ENCODE data around the gene ZNF451.
A peak's percentile ranks its signal among the peaks of the same experiment; 100 is the strongest.
"Not testable (repeated sequence)": the region's sequence is repeated elsewhere in the genome, so short reads cannot be mapped to it uniquely, and the experiment has no call there.

Gene ZNF451, protein sequence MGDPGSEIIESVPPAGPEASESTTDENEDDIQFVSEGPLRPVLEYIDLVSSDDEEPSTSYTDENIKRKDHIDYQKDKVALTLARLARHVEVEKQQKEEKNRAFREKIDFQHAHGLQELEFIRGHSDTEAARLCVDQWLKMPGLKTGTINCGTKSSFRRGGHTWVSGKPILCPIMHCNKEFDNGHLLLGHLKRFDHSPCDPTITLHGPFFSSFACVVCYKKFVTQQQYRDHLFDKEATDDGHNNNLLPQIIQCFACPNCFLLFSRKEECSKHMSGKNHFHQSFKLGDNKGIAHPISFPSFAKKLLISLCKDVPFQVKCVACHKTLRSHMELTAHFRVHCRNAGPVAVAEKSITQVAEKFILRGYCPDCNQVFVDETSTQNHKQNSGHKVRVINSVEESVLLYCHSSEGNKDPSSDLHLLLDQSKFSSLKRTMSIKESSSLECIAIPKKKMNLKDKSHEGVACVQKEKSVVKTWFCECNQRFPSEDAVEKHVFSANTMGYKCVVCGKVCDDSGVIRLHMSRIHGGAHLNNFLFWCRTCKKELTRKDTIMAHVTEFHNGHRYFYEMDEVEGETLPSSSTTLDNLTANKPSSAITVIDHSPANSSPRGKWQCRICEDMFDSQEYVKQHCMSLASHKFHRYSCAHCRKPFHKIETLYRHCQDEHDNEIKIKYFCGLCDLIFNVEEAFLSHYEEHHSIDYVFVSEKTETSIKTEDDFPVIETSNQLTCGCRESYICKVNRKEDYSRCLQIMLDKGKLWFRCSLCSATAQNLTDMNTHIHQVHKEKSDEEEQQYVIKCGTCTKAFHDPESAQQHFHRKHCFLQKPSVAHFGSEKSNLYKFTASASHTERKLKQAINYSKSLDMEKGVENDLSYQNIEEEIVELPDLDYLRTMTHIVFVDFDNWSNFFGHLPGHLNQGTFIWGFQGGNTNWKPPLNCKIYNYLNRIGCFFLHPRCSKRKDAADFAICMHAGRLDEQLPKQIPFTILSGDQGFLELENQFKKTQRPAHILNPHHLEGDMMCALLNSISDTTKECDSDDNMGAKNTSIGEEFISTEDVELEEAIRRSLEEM

DNA sequence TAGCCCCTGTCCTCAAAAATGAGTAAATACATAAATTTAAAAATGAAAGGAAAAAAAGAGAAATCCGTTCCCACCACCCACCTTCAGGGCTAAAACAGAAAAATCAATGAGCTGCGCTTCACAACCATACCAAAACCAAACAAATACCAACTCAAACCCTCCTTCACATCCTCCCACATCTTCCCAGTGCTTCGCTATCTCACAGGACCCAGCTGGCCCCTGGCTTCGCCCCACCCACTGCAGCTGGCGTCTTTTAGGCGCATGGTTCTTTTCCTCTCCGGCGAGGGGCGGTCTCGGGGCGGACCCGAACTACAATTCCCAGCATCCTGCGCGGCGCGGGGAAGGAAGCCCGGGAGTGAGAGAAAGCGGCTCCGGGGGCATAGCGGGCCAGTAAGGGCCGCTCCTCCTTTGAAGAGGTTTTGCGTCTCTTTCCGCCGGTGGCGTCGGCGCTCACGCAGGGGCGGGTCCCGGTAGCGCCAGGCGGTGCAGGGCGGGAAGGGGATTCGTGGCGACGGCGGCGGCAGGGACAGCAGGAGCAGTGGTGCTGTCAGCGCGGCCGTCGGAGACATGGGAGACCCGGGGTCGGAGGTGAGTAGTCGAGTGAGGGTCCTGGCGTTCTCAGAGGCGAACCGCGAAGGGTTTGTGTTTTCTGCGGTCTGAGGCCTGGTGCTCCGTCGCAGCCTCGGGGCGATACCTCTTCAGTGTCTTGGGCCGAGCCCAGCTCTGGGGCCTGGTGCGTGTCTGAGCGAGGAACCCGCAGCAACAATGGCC lies at the start of gene ZNF451:
Gene ZNF451 (plus strand): TSS at position 502 of the 771 bp plus-strand sequence. CDS start 66 bp downstream, at position 568.
- DNase-seq (ENCODE audit: low read depth), result peak; percentile 94

DNA sequence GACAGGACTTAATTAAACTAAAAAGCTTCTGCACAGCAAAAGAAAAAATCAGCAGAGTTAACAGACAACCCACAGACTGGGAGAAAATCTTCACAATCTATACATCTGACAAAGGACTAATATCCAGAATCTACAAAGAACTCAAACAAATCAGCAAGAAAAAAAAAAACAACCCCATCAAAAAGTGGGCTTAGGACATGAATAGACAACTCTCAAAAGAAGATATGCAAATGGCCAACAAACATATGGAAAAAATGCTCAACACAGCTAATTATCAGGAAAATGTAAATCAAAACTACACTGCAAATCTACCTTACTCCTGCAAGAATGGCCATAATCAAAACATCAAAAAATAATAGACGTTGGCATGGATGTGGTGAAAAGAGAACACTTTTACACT lies 45.9 kb upstream of the ZNF451 start:
- DNase-seq (ENCODE audit: low read depth), result not testable (repeated sequence)

DNA sequence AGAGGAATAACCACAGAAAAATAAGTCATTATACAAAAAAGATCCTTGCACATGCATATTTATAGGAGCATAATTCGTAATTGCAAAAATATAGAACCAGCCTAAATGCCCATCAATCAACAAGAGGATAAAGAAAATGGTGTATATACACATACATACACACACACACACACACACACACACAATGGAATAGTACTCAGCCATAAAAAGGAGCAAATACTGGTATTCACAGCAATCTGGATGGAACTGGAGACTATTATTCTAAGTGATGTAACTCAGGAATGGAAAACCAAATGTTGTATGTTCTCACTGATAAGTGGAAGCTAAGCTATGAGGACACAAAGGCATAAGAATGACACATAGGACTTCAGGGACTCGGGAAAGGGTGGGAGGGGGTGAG lies 45.4 kb upstream of the ZNF451 start:
- DNase-seq (ENCODE audit: low read depth), result no peak

DNA sequence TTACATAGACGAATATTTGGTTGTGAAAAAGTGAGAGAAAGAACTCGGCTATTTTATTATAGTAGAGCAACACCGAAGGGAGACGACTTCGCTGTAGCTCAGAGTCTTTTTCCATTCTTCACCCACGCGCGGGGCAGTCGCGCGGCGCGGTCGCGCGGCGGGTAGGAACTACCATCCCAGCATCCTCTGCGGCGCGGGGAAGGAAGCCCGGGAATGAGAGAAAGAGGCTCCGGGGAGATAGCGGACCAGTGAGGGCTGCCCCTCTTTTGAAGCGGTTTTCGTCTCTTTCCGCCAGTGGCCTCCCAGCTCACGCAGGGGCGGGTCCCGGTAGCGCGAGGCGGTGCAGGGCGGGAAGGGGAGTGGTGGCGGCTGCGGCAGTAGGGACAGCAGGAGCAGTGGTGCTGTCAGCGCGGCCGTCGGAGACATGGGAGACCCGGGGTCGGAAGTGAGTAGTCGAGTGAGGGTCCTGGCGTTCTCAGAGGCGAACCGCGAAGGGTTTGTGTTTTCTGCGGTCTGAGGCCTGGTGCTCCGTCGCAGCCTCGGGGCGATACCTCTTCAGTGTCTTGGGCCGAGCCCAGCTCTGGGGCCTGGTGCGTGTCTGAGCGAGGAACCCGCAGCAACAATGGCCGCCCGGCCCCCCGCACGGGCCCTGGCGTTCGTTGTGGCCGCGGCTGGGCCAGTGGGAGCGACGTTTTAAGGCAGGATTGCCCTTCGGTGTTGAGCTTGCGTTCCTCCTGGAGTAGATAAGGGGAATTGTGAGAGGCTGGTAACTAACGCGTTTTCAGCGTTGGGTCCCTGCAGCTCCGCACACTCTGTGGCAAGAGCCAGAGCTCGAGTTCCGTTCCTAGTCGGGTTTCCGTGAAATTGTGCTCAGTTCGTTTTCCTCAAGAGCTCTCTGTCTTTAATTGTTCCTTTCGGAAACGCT lies 43.4 kb upstream of the ZNF451 start, which contains the start of gene KIAA1586:
Gene KIAA1586 (plus strand): TSS at position 362 of the 925 bp plus-strand sequence. CDS start 63 bp downstream, at position 425.
- peak; percentile 69 for DNase-seq (ENCODE audit: low read depth)

DNA sequence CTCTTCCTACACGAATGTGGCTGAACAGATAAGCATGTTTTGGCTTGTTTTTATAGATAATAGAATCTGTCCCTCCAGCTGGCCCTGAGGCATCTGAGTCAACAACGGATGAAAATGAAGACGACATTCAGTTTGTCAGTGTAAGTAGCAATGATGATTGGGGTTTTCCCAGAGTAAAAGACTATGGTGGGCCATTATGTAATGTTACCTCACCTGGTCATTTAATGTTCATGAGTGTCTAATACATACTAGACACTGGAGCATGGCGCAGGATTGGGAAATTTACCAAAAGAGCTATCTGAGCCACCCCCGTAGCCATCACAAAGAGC lies 42.8 kb upstream of the ZNF451 start:
- not testable (repeated sequence) for DNase-seq (ENCODE audit: low read depth)

DNA sequence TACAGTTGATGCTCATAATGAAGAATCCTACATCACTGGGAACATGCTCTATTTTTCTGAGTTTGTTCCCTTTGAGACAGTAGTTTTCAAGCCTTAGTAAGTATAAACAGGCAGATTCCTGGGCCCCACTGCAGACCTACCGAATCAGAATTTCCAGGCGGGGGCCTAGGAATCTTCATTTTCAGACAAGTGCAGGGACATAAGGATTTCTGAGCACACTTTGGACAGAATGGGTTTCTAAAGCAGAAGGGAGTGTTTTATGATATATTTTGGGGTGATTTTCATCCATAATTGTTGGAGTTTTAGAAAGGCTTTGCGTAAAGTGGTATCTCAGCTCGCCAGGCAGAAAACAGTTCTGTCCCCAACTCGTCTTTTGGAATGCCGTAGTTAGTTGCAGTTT lies 42.1 kb upstream of the ZNF451 start:
- not testable (repeated sequence) for DNase-seq (ENCODE audit: low read depth)

DNA sequence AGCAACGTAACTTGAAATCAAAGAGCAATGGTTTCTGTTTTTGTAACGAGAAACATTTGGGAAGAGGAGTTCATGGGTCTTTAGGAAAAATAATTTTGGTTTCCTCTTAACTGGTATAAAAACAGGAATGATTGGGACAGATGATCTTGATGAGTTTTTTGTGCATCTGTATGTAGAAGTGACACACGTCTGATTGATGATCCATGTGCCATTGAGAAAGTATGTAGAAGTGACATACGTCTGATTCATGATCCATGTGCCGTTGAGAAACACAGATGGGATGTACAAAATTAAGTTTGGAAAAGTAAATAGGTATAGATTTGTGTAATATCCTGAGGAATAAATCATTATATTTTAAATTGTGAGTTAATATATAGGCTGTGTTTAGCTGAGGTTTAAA lies 41.4 kb upstream of the ZNF451 start:
- DNase-seq (ENCODE audit: low read depth), result no peak

DNA sequence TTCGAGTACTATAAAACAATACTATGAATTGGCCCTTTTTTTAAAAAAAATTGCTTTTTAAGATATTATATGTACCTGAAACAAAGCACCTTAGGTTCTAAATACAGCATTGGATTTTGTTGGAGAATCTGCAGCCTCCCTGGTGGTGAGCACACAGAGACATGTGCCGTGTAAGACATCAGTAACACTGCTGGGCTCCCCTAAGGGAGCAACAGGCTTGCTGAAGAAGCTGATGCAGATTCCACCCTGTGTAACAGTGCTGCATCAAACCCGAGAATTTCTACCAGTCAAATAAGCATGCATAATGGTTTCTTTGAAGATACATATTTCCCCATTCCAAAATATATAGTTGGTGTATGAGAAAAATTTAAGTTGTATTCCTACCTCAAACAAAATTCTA lies 26.1 kb upstream of the ZNF451 start:
- DNase-seq (ENCODE audit: low read depth), result no peak

DNA sequence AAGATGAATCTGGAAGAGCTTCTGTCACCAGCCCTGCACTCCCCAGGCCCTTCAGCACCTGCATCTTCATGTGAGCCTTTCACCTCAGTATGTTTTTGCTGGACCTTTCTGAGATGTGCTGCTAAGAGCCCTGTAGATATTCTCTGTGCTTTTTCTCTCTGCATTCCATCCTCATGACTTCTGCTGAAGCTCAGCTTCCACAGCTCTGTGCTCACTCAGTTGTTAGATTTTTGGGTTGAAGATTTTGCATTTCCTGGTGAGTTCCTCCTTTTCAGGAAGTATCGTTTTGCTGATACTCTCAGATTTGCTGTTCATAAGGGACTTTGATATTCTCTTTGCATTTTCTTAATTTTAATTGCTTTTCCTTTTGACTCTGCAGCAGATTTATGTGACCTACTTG lies 25.2 kb upstream of the ZNF451 start:
- no peak for DNase-seq (ENCODE audit: low read depth)

DNA sequence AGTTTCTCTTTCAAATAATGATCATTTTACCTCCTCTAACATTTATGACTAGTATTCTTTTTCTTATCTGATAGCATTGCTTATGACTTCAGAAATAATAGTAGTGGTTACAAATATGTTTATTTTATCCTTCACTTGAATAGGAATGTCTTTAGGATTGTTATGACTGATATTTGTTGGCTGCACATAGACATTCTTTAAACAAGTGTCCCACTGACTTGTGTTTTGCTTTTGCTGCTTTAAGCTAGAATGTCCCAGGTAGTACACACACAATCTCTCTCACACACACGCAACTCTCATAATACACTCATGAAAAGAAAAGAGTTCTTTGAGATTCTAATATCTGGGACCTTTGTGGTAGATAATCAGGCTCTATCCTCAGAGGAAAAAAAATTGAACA lies 21.9 kb upstream of the ZNF451 start:
- DNase-seq (ENCODE audit: low read depth), result no peak

DNA sequence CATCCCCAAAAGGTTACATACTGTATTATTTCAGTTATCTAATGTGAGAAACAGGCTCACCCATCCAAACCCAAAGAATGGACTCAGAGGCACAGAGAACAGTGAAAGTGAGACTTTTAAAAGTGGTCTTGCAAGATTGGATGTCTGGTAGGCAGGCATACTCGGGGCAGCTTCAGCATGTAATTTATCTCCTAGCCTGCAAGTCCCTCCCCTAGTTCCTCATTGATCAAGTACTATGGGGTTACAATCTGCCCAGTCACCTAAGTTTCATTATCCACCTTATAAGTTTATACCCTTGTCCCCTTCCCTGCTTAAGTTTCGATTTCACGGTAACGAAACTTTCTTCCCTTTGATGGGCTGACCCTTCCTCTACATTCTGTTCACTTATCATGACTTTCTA lies 20.8 kb upstream of the ZNF451 start:
- no peak for DNase-seq (ENCODE audit: low read depth)

DNA sequence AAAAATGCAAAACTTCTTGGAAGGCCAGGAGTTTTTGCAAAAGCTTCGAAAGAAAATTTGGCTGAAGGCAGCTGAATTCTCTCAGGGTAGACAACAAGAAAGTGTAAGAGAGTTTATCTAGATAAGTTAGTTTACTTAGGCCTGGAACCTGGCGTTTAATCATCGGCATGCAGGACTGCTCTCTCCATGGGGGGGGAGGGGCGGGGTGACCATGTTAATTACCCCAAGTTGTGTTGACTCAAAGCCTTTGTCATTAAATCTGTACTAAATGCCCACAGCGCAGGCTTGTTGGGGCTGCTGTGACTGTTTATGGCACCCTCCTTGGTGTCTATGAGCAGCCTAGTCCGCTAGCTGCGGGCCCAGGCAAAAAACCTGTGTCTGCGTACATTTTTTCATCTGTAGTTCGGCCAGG lies 20.1 kb upstream of the ZNF451 start:
- DNase-seq (ENCODE audit: low read depth), result no peak

DNA sequence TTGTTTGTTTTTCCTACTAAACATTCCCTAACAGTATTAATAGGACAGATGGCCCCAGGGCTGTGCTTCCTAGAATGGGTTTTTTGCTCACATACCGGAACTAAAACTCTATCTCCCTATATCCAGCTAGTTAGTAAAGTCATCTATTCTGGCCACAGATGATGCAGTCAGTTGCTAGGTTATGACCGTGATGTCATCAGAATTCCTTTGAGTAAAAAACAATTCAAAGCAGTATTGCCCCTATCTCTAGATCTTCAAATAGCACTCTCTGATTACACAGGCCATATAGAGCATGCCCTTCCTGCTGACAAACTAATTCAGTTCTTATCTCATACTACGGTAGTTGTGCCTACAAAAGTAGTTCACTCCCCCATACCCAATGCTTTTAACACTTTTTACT lies 17.9 kb upstream of the ZNF451 start:
- DNase-seq (ENCODE audit: low read depth), result no peak

DNA sequence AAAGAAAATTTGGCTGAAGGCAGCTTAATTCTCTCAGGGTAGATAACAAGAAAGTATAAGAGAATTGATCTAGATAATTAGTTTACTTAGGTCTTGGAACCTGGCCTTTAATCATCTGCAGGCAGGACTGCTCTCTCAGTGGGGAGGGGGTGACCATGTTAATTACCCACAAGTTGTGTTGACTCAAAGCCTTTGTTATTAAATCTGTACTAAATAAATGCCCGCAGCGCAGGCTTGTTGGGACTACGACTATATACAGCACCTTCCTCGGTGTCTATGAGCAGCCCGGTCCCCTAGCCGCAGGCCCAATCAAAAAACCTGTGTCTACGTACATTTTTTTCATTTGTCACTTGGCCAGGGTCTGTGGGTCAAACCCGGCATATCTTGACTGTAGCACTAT lies 15.6 kb upstream of the ZNF451 start:
- no peak for DNase-seq (ENCODE audit: low read depth)

DNA sequence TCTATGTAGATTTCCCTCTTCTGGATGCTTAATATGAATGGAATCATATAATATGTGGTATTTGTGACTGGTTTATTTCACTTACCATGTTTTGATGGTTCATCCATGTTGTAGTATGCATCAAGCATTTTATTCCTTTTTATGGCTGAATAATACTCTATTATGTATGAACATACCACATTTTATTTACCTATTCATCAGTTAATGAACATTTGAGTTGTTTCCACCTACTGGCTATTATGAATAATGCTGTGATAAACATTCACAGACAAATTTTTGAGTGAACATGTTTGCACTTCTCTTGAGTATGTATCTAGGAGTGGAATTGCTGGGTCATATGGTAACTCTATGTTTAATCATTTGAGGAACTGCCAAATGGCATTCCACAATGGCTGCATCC lies 14.9 kb upstream of the ZNF451 start:
- no peak for DNase-seq (ENCODE audit: low read depth)

DNA sequence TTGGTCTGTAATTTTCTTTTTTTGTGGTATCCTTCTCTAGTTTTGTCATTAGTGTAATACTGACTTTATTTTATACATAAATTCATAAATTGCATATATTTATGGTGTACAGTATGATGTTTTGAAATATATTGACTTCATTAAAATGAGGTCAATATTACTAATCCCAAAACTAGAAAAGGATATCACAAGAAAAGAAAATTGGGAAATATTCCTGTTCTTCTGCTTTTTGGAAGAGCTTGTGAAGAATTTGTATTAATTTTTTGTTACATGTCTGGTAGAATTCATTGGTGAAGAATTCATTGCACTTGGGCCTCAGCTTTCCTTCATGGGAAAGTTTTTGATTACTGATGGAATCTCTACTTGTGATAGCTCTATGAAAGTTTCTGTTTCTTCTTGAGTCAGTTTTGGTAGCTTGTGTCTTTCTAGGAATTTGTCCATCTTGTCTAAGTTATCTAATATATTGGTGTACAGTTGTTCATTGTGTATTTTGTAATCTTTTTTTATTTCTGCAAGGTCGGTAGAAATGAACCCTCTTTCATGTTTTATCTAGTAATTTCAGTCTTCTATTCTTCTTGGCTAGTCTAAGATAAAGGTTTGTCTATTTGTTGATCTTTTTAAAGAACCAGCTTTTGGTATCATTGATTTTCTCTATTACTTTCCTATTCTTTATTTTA lies 11.3 kb upstream of the ZNF451 start:
- DNase-seq (ENCODE audit: low read depth), result no peak

DNA sequence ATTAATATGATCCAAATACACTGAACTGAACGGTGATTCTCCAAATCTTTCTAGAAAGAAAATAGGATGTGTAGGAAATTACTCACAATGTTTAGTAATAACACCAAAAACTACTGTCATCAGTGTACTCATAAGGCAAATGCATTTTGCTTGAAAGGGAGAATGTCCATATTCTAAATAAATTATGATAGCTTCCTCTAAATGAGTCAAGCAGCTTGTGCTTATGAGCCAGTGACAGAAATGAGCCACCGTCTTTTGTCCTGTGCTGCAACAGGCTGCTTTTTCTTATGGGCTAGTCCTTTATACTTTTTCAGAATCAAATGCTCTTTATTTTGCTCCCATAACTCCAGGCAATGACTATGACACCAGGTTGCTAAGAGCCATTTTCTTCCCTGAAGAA lies 4.5 kb upstream of the ZNF451 start:
- no peak for DNase-seq (ENCODE audit: low read depth)

DNA sequence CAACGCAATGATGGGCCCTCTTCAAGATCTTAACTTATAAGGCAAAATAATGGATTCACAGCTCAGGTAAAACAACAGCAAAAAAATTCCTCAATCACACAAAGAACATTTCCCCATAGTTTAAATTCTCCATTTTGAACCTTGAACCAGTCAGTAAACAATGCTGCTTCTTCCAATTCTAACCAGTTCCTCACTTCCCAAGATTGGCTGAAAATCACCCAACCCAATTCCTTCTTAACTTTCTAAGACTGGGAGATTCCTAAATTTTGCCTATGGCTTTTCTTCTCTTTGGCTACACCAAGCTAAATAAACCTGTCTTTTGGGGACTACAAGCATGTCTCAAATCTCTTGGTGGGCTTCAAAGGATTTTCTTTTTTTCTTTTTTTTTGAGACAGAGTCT lies 3.1 kb upstream of the ZNF451 start:
- DNase-seq (ENCODE audit: low read depth), result no peak

DNA sequence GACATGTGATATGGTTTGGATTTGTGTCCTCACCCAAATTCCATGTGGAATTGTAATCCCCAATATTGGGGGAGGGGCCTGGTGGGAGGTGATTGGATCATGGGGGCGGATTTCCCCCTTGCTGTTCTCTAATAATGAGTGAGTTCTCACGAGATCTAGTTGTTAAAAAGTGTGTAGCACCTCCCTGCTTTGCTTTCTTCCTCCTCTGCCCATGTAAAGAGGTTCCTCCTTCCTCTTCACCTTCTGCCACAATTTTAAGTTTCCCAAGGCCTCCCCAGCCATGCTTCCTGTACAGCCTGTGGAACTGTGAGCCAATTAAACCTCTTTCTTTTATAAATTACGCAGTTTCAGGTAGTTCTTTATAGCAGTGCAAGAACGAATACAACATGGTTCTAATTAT lies 2.1 kb upstream of the ZNF451 start:
- DNase-seq (ENCODE audit: low read depth), result no peak

DNA sequence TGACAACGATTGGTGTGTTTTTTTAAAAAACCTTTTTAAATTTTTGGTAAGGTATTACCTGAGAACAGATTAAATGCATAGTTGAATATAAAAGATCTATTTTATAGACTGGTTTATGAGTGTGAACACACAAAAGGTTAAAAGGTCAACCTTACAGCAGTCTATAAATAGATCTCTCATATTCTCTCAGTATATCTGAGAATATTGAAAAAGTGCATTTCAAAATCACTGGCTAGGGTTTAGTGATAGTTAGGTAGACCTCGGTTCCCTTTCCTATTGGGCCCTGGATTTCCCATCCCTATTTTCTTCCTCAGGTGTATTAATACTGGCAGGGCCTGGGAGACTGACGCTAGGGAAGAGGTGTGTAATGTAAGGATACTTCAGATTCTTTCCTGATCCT lies 723 bp upstream of the ZNF451 start:
- no peak for DNase-seq (ENCODE audit: low read depth)
